HG02885 (cell line): Measurements from ENCODE around the gene PRR19.
"Not testable (repeated sequence)": the region's sequence is repeated elsewhere in the genome, so short reads cannot be mapped to it uniquely, and the experiment has no call there.

ENCODE experiments used
- ATAC-seq: cut with Tn5 transposase; IDR thresholded peaks from one replicate; pipeline ENCODE4 v1.9.1; 2021; ENCODE audit warnings: mild to moderate bottlenecking; ENCODE audit not compliant: unreplicated experiment, poor library complexity

Gene PRR19

GRCh38 chr19:42301646-42302203 is at the start of gene PRR19:
Gene PRR19, plus strand, starts transcription at chr19:42302132. Its CDS starts 7,453 bp downstream, at chr19:42309585.
- ATAC-seq = peak; percentile 2

- ATAC-seq = no peak
Observed at GRCh38 chr19:42252365-42253244, 49.3 kb upstream of the PRR19 start.

GRCh38 chr19:42253245-42254088 is 48.5 kb upstream of the PRR19 start:
- peak; percentile 9 for ATAC-seq

GRCh38 chr19:42254089-42254849 is 47.7 kb upstream of the PRR19 start:
- peak; percentile 35 for ATAC-seq

GRCh38 chr19:42254850-42255765 is 46.8 kb upstream of the PRR19 start, which contains the start of gene ERF:
Gene ERF, minus strand, starts transcription at chr19:42255128. Its CDS starts 129 bp downstream, at chr19:42254999.
- ATAC-seq = peak; percentile 70

- no peak for ATAC-seq
Observed at GRCh38 chr19:42255766-42256745, 45.9 kb upstream of the PRR19 start.

GRCh38 chr19:42257842-42258241 is 44.1 kb upstream of the PRR19 start:
- not testable (repeated sequence) for ATAC-seq

GRCh38 chr19:42261763-42262162 is 40.2 kb upstream of the PRR19 start:
- no peak for ATAC-seq

- not testable (repeated sequence) for ATAC-seq
Observed at GRCh38 chr19:42266105-42266504, 35.8 kb upstream of the PRR19 start.

GRCh38 chr19:42266928-42267603 is 34.9 kb upstream of the PRR19 start:
- ATAC-seq = not testable (repeated sequence)

- no peak for ATAC-seq
Observed at GRCh38 chr19:42267644-42268141, 34.2 kb upstream of the PRR19 start.

- ATAC-seq = peak; percentile 54
Observed at GRCh38 chr19:42268142-42268703, 33.7 kb upstream of the PRR19 start.

GRCh38 chr19:42268704-42269477 is 33.0 kb upstream of the PRR19 start, which contains the start of gene CIC:
Gene CIC, plus strand, starts transcription at chr19:42269252. Its CDS starts 2,532 bp downstream, at chr19:42271784.
- ATAC-seq = peak; percentile 84

- no peak for ATAC-seq
Observed at GRCh38 chr19:42269478-42270345, 32.2 kb upstream of the PRR19 start.
